Mesendoderm (in vitro differentiated cells): ENCODE results near the gene DNASE1L3.

Experiments
- DNase-seq: peaks from one replicate; pipeline ENCODE4 v3.0.0; 2013
- H2AK5ac ChIP-seq: 2 replicates; pipeline ENCODE4 v1.6.1; 2013; ENCODE audit warnings: low read length, inconsistent platforms
- H2BK120ac ChIP-seq: 2 replicates; pipeline ENCODE4 v1.6.1; 2013; ENCODE audit warnings: low read depth, mild to moderate bottlenecking, low read length, moderate library complexity, mixed read lengths
- H2BK15ac ChIP-seq: replicated peaks from 2 replicates; pipeline ENCODE4 v1.6.1; 2013; ENCODE audit warnings: low read depth, mild to moderate bottlenecking, moderate library complexity
- H2BK5ac ChIP-seq: 2 replicates; pipeline ENCODE4 v1.6.1; 2013; ENCODE audit warnings: low read length, inconsistent platforms
- H3K18ac ChIP-seq: 2 replicates; pipeline ENCODE4 v1.6.1; 2013; ENCODE audit warnings: mild to moderate bottlenecking, low read length, mixed read lengths
- H3K23ac ChIP-seq: one replicate; pipeline ENCODE4 v1.6.1; 2013; ENCODE audit warnings: low read length
- H3K27ac ChIP-seq: 2 replicates; pipeline ENCODE4 v1.5.1; 2013; ENCODE audit warnings: low read depth, mild to moderate bottlenecking, inconsistent platforms, low read length, moderate library complexity
- H3K27me3 ChIP-seq: 2 replicates; pipeline ENCODE4 v1.6.1; 2013; ENCODE audit warnings: low read length, control low read depth, mild to moderate bottlenecking, inconsistent platforms; ENCODE audit not compliant: insufficient read depth, poor library complexity
- H3K36me3 ChIP-seq: 2 replicates; pipeline ENCODE4 v1.6.1; 2013; ENCODE audit warnings: low read length, inconsistent platforms; ENCODE audit not compliant: control insufficient read depth, insufficient read depth
- H3K4ac ChIP-seq: one replicate; pipeline ENCODE4 v1.6.1; 2013; ENCODE audit warnings: low read depth, mild to moderate bottlenecking, low read length, moderate library complexity
- H3K4me1 ChIP-seq: 2 replicates; pipeline ENCODE4 v1.6.1; 2013; ENCODE audit warnings: low read depth, low read length, inconsistent platforms; ENCODE audit not compliant: control insufficient read depth
- H3K4me2 ChIP-seq: 2 replicates; pipeline ENCODE4 v1.6.1; 2013; ENCODE audit warnings: low read length
- H3K4me3 ChIP-seq: 2 replicates; pipeline ENCODE4 v1.5.1; 2013; ENCODE audit warnings: mild to moderate bottlenecking, low read length
- H3K56ac ChIP-seq: one replicate; pipeline ENCODE4 v1.6.1; 2013; ENCODE audit warnings: low read length
- H3K79me1 ChIP-seq: 2 replicates; pipeline ENCODE4 v1.6.1; 2013; ENCODE audit warnings: low read length, inconsistent platforms
- H3K79me2 ChIP-seq: 2 replicates; pipeline ENCODE4 v1.6.1; 2013; ENCODE audit warnings: mild to moderate bottlenecking, low read length; ENCODE audit not compliant: control insufficient read depth, insufficient read depth
- H3K9ac ChIP-seq: 2 replicates; pipeline ENCODE4 v1.6.1; 2013; ENCODE audit warnings: low read length, inconsistent platforms
- H4K5ac ChIP-seq: one replicate; pipeline ENCODE4 v1.6.1; 2013; ENCODE audit warnings: low read length
- H4K8ac ChIP-seq: one replicate; pipeline ENCODE4 v1.6.1; 2013; ENCODE audit warnings: low read depth, mild to moderate bottlenecking, control low read depth, low read length, moderate library complexity
- WGBS: extraction: QIAGEN DNeasy Blood & Tissue Kit; methylation state at CpG from one replicate; pipeline ENCODE4 v1.1.7; 2013; ENCODE audit warnings: low lambda C conversion rate, missing lambda C conversion rate; ENCODE audit not compliant: insufficient coverage; ENCODE audit errors: extremely low coverage; 5-methylcytosine and 5-hydroxymethylcytosine counted together

DNASE1L3 gene

GRCh38 chr3:58173029-58173668 is 37.6 kb downstream of the DNASE1L3 start:
- no peaks in the 10 kb centered on the region for H3K79me1 ChIP-seq
- DNase-seq = no peak
- H3K9ac ChIP-seq = no peak overlapping the region
- no peak overlapping the region for H3K27ac ChIP-seq
- H3K79me2 ChIP-seq = no peaks in the 10 kb centered on the region
- no peak overlapping the region for H2BK5ac ChIP-seq
- H3K4me1 ChIP-seq = peaks cover 3% of the 10 kb centered on the region
- no peak overlapping the region for H3K4me3 ChIP-seq
- H3K27me3 ChIP-seq = no peaks in the 10 kb centered on the region
- WGBS = no CpG with 5 or more reads among the region's 14 CpGs
- no peak overlapping the region for H3K4me2 ChIP-seq
- H3K18ac ChIP-seq = no peak overlapping the region
- no peak overlapping the region for H4K8ac ChIP-seq
- H2BK120ac ChIP-seq = no peak overlapping the region
- no peak overlapping the region for H2AK5ac ChIP-seq
- no peak overlapping the region for H2BK15ac ChIP-seq
- no peak overlapping the region for H3K4ac ChIP-seq
- H3K23ac ChIP-seq = no peak overlapping the region
- no peak overlapping the region for H3K56ac ChIP-seq
- no peak overlapping the region for H4K5ac ChIP-seq
- peaks cover 3% of the 10 kb centered on the region for H3K36me3 ChIP-seq

DNA sequence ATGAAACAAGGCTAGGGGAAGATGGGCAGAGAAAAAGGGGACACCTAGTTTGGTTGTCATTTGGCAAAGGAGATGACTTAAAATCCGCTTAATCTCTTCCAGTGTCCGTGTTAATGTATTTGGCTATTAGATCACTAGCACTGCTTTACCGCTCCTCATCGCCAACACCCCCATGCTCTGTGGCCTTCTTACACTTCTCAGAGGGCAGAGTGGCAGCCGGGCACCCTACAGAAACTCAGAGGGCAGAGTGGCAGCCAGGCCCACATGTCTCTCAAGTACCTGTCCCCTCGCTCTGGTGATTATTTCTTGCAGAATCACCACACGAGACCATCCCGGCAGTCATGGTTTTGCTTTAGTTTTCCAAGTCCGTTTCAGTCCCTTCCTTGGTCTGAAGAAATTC is 39.6 kb downstream of the DNASE1L3 start:
- Histone ChIP-seq H3K4ac (no peak overlapping the region), H4K8ac (no peak overlapping the region), H2BK5ac (no peak overlapping the region), H3K4me2 (no peak overlapping the region), H3K23ac (no peak overlapping the region), H3K9ac (no peak overlapping the region), H2BK15ac (no peak overlapping the region), H3K27me3 (no peaks in the 10 kb centered on the region), H3K56ac (no peak overlapping the region), H3K36me3 (peaks cover 3% of the 10 kb centered on the region), H2AK5ac (no peak overlapping the region), H3K4me3 (no peak overlapping the region), H3K4me1 (peaks cover 3% of the 10 kb centered on the region), H3K18ac (no peak overlapping the region), H4K5ac (no peak overlapping the region), H3K79me2 (no peaks in the 10 kb centered on the region), H3K79me1 (no peaks in the 10 kb centered on the region), H3K27ac (no peak overlapping the region), H2BK120ac (no peak overlapping the region)
- WGBS = no CpG with 5 or more reads among the region's 9 CpGs
- no peak for DNase-seq

DNA sequence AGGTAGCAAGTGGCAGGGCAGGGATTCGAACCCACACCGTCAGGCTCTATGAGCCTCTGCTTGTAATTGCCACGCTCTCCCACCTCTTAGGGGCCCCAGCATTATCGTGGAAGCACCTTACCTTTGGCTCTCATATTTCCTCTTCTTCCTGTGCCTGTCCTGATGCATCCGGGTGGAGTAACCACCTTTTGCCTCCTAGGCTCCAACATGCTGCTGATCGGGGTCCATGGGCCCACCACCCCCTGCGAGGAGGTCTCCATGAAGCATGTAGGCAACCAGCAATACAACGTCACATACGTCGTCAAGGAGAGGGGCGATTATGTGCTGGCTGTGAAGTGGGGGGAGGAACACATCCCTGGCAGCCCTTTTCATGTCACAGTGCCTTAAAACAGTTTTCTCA is 40.4 kb downstream of the DNASE1L3 start:
- peaks cover 5% of the 10 kb centered on the region for H3K36me3 ChIP-seq
- H2BK15ac ChIP-seq = no peak overlapping the region
- no peak overlapping the region for H3K23ac ChIP-seq
- no peak overlapping the region for H2BK120ac ChIP-seq
- H3K56ac ChIP-seq = no peak overlapping the region
- no peak overlapping the region for H4K8ac ChIP-seq
- no peak overlapping the region for H2AK5ac ChIP-seq
- no peak overlapping the region for H3K4me2 ChIP-seq
- no peaks in the 10 kb centered on the region for H3K27me3 ChIP-seq
- no peak overlapping the region for H3K27ac ChIP-seq
- no peak for DNase-seq
- WGBS = no CpG with 5 or more reads among the region's 11 CpGs
- no peak overlapping the region for H3K18ac ChIP-seq
- H3K79me1 ChIP-seq = no peaks in the 10 kb centered on the region
- H3K4ac ChIP-seq = no peak overlapping the region
- no peak overlapping the region for H3K4me3 ChIP-seq
- H3K79me2 ChIP-seq = no peaks in the 10 kb centered on the region
- H2BK5ac ChIP-seq = no peak overlapping the region
- no peak overlapping the region for H3K9ac ChIP-seq
- H4K5ac ChIP-seq = no peak overlapping the region
- H3K4me1 ChIP-seq = peaks cover 2% of the 10 kb centered on the region

GRCh38 chr3:58169371-58169770 is 41.4 kb downstream of the DNASE1L3 start:
- H3K79me2 ChIP-seq = no peaks in the 10 kb centered on the region
- no peak overlapping the region for H2AK5ac ChIP-seq
- WGBS = no CpG with 5 or more reads among the region's 9 CpGs
- peaks cover 4% of the 10 kb centered on the region for H3K4me1 ChIP-seq
- DNase-seq = no peak
- H3K27ac ChIP-seq = no peak overlapping the region
- H2BK15ac ChIP-seq = no peak overlapping the region
- no peaks in the 10 kb centered on the region for H3K79me1 ChIP-seq
- H2BK120ac ChIP-seq = no peak overlapping the region
- no peak overlapping the region for H3K56ac ChIP-seq
- H3K18ac ChIP-seq = no peak overlapping the region
- H3K27me3 ChIP-seq = no peaks in the 10 kb centered on the region
- peaks cover 5% of the 10 kb centered on the region for H3K36me3 ChIP-seq
- H3K4me3 ChIP-seq = no peak overlapping the region
- H3K9ac ChIP-seq = no peak overlapping the region
- no peak overlapping the region for H4K5ac ChIP-seq
- no peak overlapping the region for H4K8ac ChIP-seq
- no peak overlapping the region for H3K4me2 ChIP-seq
- H3K4ac ChIP-seq = no peak overlapping the region
- H2BK5ac ChIP-seq = no peak overlapping the region
- H3K23ac ChIP-seq = no peak overlapping the region

DNA sequence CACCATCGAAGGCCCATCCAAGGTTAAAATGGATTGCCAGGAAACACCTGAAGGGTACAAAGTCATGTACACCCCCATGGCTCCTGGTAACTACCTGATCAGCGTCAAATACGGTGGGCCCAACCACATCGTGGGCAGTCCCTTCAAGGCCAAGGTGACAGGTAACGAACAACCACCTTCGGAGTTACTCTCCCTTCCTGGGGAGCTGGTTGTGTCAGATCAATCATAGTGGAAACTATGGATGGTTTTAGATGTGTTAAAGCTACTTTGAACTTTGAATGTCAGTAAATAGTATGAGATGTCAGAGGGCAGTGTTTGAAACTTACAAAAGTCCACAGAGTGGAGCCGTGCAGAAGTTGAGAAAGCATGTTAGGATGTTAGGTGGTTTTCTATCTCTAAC is 42.3 kb downstream of the DNASE1L3 start:
- Histone ChIP-seq H3K18ac (no peak overlapping the region), H3K79me1 (no peaks in the 10 kb centered on the region), H3K79me2 (no peaks in the 10 kb centered on the region), H3K36me3 (peaks cover 7% of the 10 kb centered on the region), H3K9ac (no peak overlapping the region), H3K4me3 (no peak overlapping the region), H3K27me3 (no peaks in the 10 kb centered on the region), H2AK5ac (no peak overlapping the region), H2BK15ac (no peak overlapping the region), H2BK120ac (no peak overlapping the region), H3K27ac (no peak overlapping the region), H4K8ac (no peak overlapping the region), H3K4ac (no peak overlapping the region), H2BK5ac (no peak overlapping the region), H4K5ac (no peak overlapping the region), H3K23ac (no peak overlapping the region), H3K4me2 (no peak overlapping the region), H3K56ac (no peak overlapping the region), H3K4me1 (peaks cover 4% of the 10 kb centered on the region)
- no peak for DNase-seq
- WGBS = no CpG with 5 or more reads among the region's 7 CpGs
